IMR-90 (cell line): ENCODE data around the gene HAS3. TPM values are rescaled to one million over a fixed set of nuclear protein-coding genes. Genes with fewer than 3 reads are reported as not detected.
A peak's percentile ranks its signal among the peaks of the same experiment; 100 is the strongest.

Experiments
- ATAC-seq: fragments of 200-7000 bp; cut with Tn5 transposase; 2 replicates; pipeline ENCODE4 v1.9.1; 2020; ENCODE audit warnings: low read depth, mild to moderate bottlenecking, moderate library complexity
- BruUV-seq: library from RNA; stranded (reverse); fragments of 400-500 nt; replicated peaks from 2 replicates; lab custom pipeline; 2021; lab: Mats Ljungman, UMichigan
- CTCF ChIA-PET: fragments of 300-600 bp; formaldehyde crosslinking; extraction: SDS; loops from one replicate; lab custom pipeline; 2021; ENCODE audit warnings: antibody characterized with exemption; lab: Yijun Ruan, JAX
- POLR2A ChIA-PET: fragments of 300-600 bp; sonication (Branson Sonifier 250); formaldehyde crosslinking; loops from one replicate; lab custom pipeline; 2022; ENCODE audit warnings: antibody characterized with exemption; ENCODE audit not compliant: unreplicated experiment; lab: Charles Lee
- DNase-seq: peaks from one replicate; pipeline ENCODE4 v3.0.0; 2013
- H2AFZ ChIP-seq: replicated peaks from 2 replicates; pipeline ENCODE3; 2013; ENCODE audit warnings: low read length, mild to moderate bottlenecking; ENCODE audit not compliant: poor library complexity
- H2AK5ac ChIP-seq: 2 replicates; pipeline ENCODE4 v1.6.1; 2013; ENCODE audit warnings: low read depth, low read length, inconsistent platforms
- H2AK9ac ChIP-seq: replicated peaks from 2 replicates; pipeline ENCODE3; 2013; ENCODE audit warnings: mild to moderate bottlenecking, low read depth, low read length, moderate library complexity; ENCODE audit not compliant: poor library complexity
- H2BK120ac ChIP-seq: 2 replicates; pipeline ENCODE4 v1.6.1; 2013; ENCODE audit warnings: low read depth, low read length, inconsistent platforms
- H2BK15ac ChIP-seq: 3 replicates; pipeline ENCODE4 v1.6.1; 2013; ENCODE audit warnings: low read depth, low read length, inconsistent platforms
- H2BK20ac ChIP-seq: 2 replicates; pipeline ENCODE4 v1.6.1; 2013; ENCODE audit warnings: low read depth, mild to moderate bottlenecking, inconsistent platforms, low read length, moderate library complexity
- H2BK5ac ChIP-seq: 2 replicates; pipeline ENCODE4 v1.6.1; 2013; ENCODE audit warnings: mild to moderate bottlenecking, low read depth, low read length, inconsistent platforms; ENCODE audit not compliant: poor library complexity, severe bottlenecking
- H3K14ac ChIP-seq: replicated peaks from 2 replicates; pipeline ENCODE4 v1.6.1; 2013; ENCODE audit warnings: low read depth, low read length, inconsistent platforms
- H3K18ac ChIP-seq: 2 replicates; pipeline ENCODE4 v1.6.1; 2013; ENCODE audit warnings: low read depth, low read length, control low read depth
- H3K23ac ChIP-seq: 2 replicates; pipeline ENCODE4 v1.6.1; 2013; ENCODE audit warnings: low read depth, low read length, inconsistent platforms
- H3K27ac ChIP-seq: 2 replicates; pipeline ENCODE4 v1.5.1; 2013; ENCODE audit warnings: mild to moderate bottlenecking, control low read depth, low read length; ENCODE audit not compliant: insufficient read depth
- H3K27me3 ChIP-seq: 2 replicates; pipeline ENCODE4 v1.6.1; 2013; ENCODE audit warnings: low read length; ENCODE audit not compliant: control insufficient read depth, insufficient read depth
- H3K36me3 ChIP-seq: 2 replicates; pipeline ENCODE4 v1.6.1; 2013; ENCODE audit warnings: low read length, mixed read lengths; ENCODE audit not compliant: control insufficient read depth, insufficient read depth
- H3K4ac ChIP-seq: 2 replicates; pipeline ENCODE4 v1.6.1; 2013; ENCODE audit warnings: low read depth, low read length, inconsistent platforms
- H3K4me1 ChIP-seq: 2 replicates; pipeline ENCODE4 v1.6.1; 2013; ENCODE audit warnings: low read length, mixed read lengths; ENCODE audit not compliant: control insufficient read depth, insufficient read depth
- H3K4me2 ChIP-seq: 2 replicates; pipeline ENCODE4 v1.6.1; 2013; ENCODE audit warnings: low read depth, mild to moderate bottlenecking, control low read depth, low read length, moderate library complexity
- H3K4me3 ChIP-seq: 2 replicates; pipeline ENCODE4 v1.5.1; 2013; ENCODE audit warnings: low read depth, mild to moderate bottlenecking, control low read depth, low read length, moderate library complexity; ENCODE audit not compliant: insufficient read depth
- H3K56ac ChIP-seq: 2 replicates; pipeline ENCODE4 v1.6.1; 2013; ENCODE audit warnings: low read length, inconsistent platforms; ENCODE audit not compliant: insufficient read depth; ENCODE audit errors: extremely low read depth
- H3K79me1 ChIP-seq, 2 experiments: 2 replicates each; pipeline ENCODE4 v1.6.1; 2013; ENCODE audit warnings: low read length in 2 of 2, inconsistent platforms in 1 of 2, low read depth in 1 of 2
- H3K9ac ChIP-seq: 2 replicates; pipeline ENCODE4 v1.6.1; 2013; ENCODE audit warnings: low read depth, low read length, control low read depth
- H3K9me1 ChIP-seq: 2 replicates; pipeline ENCODE4 v1.6.1; 2013; ENCODE audit warnings: low read length, inconsistent platforms; ENCODE audit not compliant: insufficient read depth
- H3K9me3 ChIP-seq: 2 replicates; pipeline ENCODE4 v1.6.1; 2013; ENCODE audit warnings: low read length; ENCODE audit not compliant: control insufficient read depth, insufficient read depth
- H4K20me1 ChIP-seq: 2 replicates; pipeline ENCODE4 v1.6.1; 2013; ENCODE audit warnings: low read length, inconsistent platforms; ENCODE audit not compliant: insufficient read depth
- H4K5ac ChIP-seq: 2 replicates; pipeline ENCODE4 v1.6.1; 2013; ENCODE audit warnings: mild to moderate bottlenecking, low read depth, low read length, control low read depth
- H4K8ac ChIP-seq, 2 experiments: 2 replicates each; pipeline ENCODE4 v1.6.1; 2013; ENCODE audit warnings: low read depth in 2 of 2, low read length in 2 of 2, control low read depth in 1 of 2, inconsistent platforms in 1 of 2
- H4K91ac ChIP-seq: 2 replicates; pipeline ENCODE4 v1.6.1; 2013; ENCODE audit warnings: low read depth, low read length, inconsistent platforms; ENCODE audit not compliant: insufficient read depth
- BHLHE40 ChIP-seq: fragments of 150-350 bp; IDR thresholded peaks from 2 replicates; pipeline ENCODE4 v1.6.1; 2016; ENCODE audit warnings: mild to moderate bottlenecking, low read depth, low read length
- CEBPB ChIP-seq: IDR thresholded peaks from 2 replicates; pipeline ENCODE4 v1.6.1; 2012; ENCODE audit warnings: low read depth, low read length, improper control_type of control experiment
- CHD1 ChIP-seq: IDR thresholded peaks from 2 replicates; pipeline ENCODE4 v1.6.1; 2012; ENCODE audit warnings: low read depth, low read length, improper control_type of control experiment
- ELK1 ChIP-seq: fragments of 150-350 bp; IDR thresholded peaks from 2 replicates; pipeline ENCODE4 v1.6.1; 2016; ENCODE audit warnings: low read depth, mild to moderate bottlenecking, low read length, moderate library complexity, borderline replicate concordance
- FOS ChIP-seq: fragments of 150-350 bp; IDR thresholded peaks from 2 replicates; pipeline ENCODE4 v1.6.1; 2016; ENCODE audit warnings: low read depth, low read length
- MAFK ChIP-seq: IDR thresholded peaks from 2 replicates; pipeline ENCODE4 v1.6.1; 2012; ENCODE audit warnings: low read depth, low read length, improper control_type of control experiment
- MAZ ChIP-seq: IDR thresholded peaks from 2 replicates; pipeline ENCODE4 v1.6.1; 2012; ENCODE audit warnings: low read depth, mild to moderate bottlenecking, low read length, improper control_type of control experiment, moderate library complexity, borderline replicate concordance
- MXI1 ChIP-seq: IDR thresholded peaks from 2 replicates; pipeline ENCODE4 v1.6.1; 2012; ENCODE audit warnings: low read depth, mild to moderate bottlenecking, low read length, moderate library complexity, borderline replicate concordance
- NFE2L2 ChIP-seq: fragments of 150-350 bp; IDR thresholded peaks from 2 replicates; pipeline ENCODE4 v1.6.1; 2016; ENCODE audit warnings: low read depth, mild to moderate bottlenecking, low read length
- POLR2A ChIP-seq: IDR thresholded peaks from 2 replicates; pipeline ENCODE4 v1.6.1; 2012; ENCODE audit warnings: mild to moderate bottlenecking, low read depth, low read length
- RAD21 ChIP-seq: IDR thresholded peaks from 2 replicates; pipeline ENCODE4 v1.6.1; 2012; ENCODE audit warnings: low read length, improper control_type of control experiment
- RCOR1 ChIP-seq: IDR thresholded peaks from 2 replicates; pipeline ENCODE4 v1.6.1; 2012; ENCODE audit warnings: mild to moderate bottlenecking, low read length, improper control_type of control experiment; ENCODE audit not compliant: insufficient replicate concordance
- RFX5 ChIP-seq: IDR thresholded peaks from 2 replicates; pipeline ENCODE4 v1.8.0; 2012; ENCODE audit warnings: low read depth, mild to moderate bottlenecking, low read length, moderate library complexity
- SMC3 ChIP-seq: fragments of 150-350 bp; IDR thresholded peaks from 2 replicates; pipeline ENCODE4 v1.6.1; 2016; ENCODE audit warnings: low read depth, mild to moderate bottlenecking, antibody characterized with exemption, low read length, moderate library complexity
- WGBS, 2 experiments: methylation state at CpG; one replicate each; pipeline versions ENCODE4 v1.1.5 to v1.1.7; 2013; ENCODE audit warnings: missing lambda C conversion rate in 2 of 2; ENCODE audit not compliant: insufficient read length in 1 of 2; ENCODE audit errors: extremely low coverage in 2 of 2; 5-methylcytosine and 5-hydroxymethylcytosine counted together
- dilution Hi-C: fragments of 300-500 bp; cut with HindIII; formaldehyde crosslinking; loops from one replicate; pipeline ENCODE4 v1.14.3; 2018; ENCODE audit warnings: low sequenced_read_pairs; ENCODE audit not compliant: unreplicated experiment
- in situ Hi-C: fragments of 300-500 bp; cut with MboI; formaldehyde crosslinking; loops from 3 replicates; pipeline ENCODE4 v1.14.3; 2019; ENCODE audit warnings: low sequenced_read_pairs, inconsistent platforms, mixed read lengths
- intact Hi-C: fragments of 100-400 bp; cut with micrococcal nuclease; formaldehyde crosslinking; loops from 2 replicates; pipeline ENCODE4 v1.10.0; 2022
- polyA plus RNA-seq, 3 experiments: library from polyadenylated mRNA; depleted of rRNA; stranded (reverse); fragments of >200 nt; gene quantifications; 2 replicates each; pipeline ENCODE4 v1.2.3, GENCODE V29; 2012; ENCODE audit warnings: low replicate concordance in 1 of 3
- total RNA-seq: library from RNA; depleted of rRNA; stranded (reverse); fragments of >200 nt; gene quantifications from 2 replicates; pipeline ENCODE4 v1.2.3, GENCODE V29; 2012
- TF ChIP-seq, protein P1 (sequence below): conservative IDR thresholded peaks from 2 replicates; pipeline ENCODE4 v1.5.1; 2012; ENCODE audit warnings: mild to moderate bottlenecking, low read depth, low read length, improper control_type of control experiment
- TF ChIP-seq, protein P2 (sequence below): fragments of 150-350 bp; IDR thresholded peaks from 2 replicates; pipeline ENCODE4 v1.6.1; 2017; ENCODE audit warnings: mild to moderate bottlenecking, antibody characterized with exemption, low read length, low read depth

The HAS3 gene
- total and polyA plus RNA-seq, 2 of the 4 experiments (the other 2 are of a cell fraction): 0.36 to 0.97 TPM

- dilution Hi-C loops: no loop called here
- CTCF ChIA-PET: no interaction called here
- ATAC-seq (no peak), DNase-seq (no peak)
- POLR2A ChIA-PET: no interaction called here
- Histone ChIP-seq H3K27ac (no peak overlapping the region), H3K14ac (no peak overlapping the region), H3K56ac (no peak overlapping the region), H3K79me1 (no peaks in the 10 kb centered on the region), H4K8ac (no peak overlapping the region), H2BK15ac (no peak overlapping the region), H3K36me3 (no peaks in the 10 kb centered on the region), H3K4me1 (peaks cover 3% of the 10 kb centered on the region; the same call in 1 of the 2 replicates), H2BK120ac (no peak overlapping the region), H3K4me2 (no peak overlapping the region), H2BK20ac (no peak overlapping the region), H2BK5ac (no peak overlapping the region), H2AK9ac (peak overlapping the region; percentile 72), H3K27me3 (no peaks in the 10 kb centered on the region), H4K20me1 (no peaks in the 10 kb centered on the region), H4K5ac (no peak overlapping the region), H2AFZ (peak overlapping the region; percentile 11), H2AK5ac (no peak overlapping the region), H3K4me3 (no peak overlapping the region), H3K9ac (no peak overlapping the region), H3K4ac (no peak overlapping the region), H4K91ac (no peak overlapping the region), H3K23ac (no peak overlapping the region), H3K9me3 (no peaks in the 10 kb centered on the region), H3K9me1 (peaks cover 10% of the 10 kb centered on the region), H3K18ac (no peak overlapping the region)
- in situ Hi-C loops: no loop called here
- BruUV-seq: no TSS peak
- TF ChIP-seq, protein P1, sequence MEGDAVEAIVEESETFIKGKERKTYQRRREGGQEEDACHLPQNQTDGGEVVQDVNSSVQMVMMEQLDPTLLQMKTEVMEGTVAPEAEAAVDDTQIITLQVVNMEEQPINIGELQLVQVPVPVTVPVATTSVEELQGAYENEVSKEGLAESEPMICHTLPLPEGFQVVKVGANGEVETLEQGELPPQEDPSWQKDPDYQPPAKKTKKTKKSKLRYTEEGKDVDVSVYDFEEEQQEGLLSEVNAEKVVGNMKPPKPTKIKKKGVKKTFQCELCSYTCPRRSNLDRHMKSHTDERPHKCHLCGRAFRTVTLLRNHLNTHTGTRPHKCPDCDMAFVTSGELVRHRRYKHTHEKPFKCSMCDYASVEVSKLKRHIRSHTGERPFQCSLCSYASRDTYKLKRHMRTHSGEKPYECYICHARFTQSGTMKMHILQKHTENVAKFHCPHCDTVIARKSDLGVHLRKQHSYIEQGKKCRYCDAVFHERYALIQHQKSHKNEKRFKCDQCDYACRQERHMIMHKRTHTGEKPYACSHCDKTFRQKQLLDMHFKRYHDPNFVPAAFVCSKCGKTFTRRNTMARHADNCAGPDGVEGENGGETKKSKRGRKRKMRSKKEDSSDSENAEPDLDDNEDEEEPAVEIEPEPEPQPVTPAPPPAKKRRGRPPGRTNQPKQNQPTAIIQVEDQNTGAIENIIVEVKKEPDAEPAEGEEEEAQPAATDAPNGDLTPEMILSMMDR: no peak
- TF ChIP-seq CEBPB (no peak), CHD1 (no peak), MAZ (no peak), BHLHE40 (no peak), FOS (no peak), MAFK (no peak), ELK1 (no peak), POLR2A (no peak), MXI1 (no peak), NFE2L2 (no peak), RAD21 (no peak), RFX5 (no peak), SMC3 (no peak), RCOR1 (no peak)
- TF ChIP-seq, protein P2, sequence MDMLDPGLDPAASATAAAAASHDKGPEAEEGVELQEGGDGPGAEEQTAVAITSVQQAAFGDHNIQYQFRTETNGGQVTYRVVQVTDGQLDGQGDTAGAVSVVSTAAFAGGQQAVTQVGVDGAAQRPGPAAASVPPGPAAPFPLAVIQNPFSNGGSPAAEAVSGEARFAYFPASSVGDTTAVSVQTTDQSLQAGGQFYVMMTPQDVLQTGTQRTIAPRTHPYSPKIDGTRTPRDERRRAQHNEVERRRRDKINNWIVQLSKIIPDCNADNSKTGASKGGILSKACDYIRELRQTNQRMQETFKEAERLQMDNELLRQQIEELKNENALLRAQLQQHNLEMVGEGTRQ: no peak
- WGBS, 2 experiments: 97% methylated on average over 5 of the region's 16 CpGs; no CpG with 5 or more reads in 1 of the 2 experiments
- intact Hi-C loops: no loop called here
Observed at GRCh38 chr16:69083306-69083941, 22.0 kb upstream of the HAS3 start.
